T-helper 2 cell treated with Interferon-gamma antibody and Interleukin-4, amounts not matched to agents 5 μg/mL and 100 μg/mL, for 36 hours (primary cell): ENCODE results near the gene VAT1.
"Not testable (repeated sequence)": the region's sequence is repeated elsewhere in the genome, so short reads cannot be mapped to it uniquely, and the experiment has no call there.

Experiments
- DNase-seq: peaks from one replicate; pipeline ENCODE4 v3.0.0; 2021; ENCODE audit warnings: low spot score
- H3K27ac Mint-ChIP-seq: one replicate; pipeline ENCODE4 v1.8.0; 2021; ENCODE audit warnings: mild to moderate bottlenecking, mixed read lengths
- H3K27me3 Mint-ChIP-seq: one replicate; pipeline ENCODE4 v1.8.0; 2021; ENCODE audit warnings: low read depth, mixed read lengths
- H3K36me3 Mint-ChIP-seq: one replicate; pipeline ENCODE4 v1.8.0; 2021; ENCODE audit warnings: low read depth, mixed read lengths
- H3K4me1 Mint-ChIP-seq: one replicate; pipeline ENCODE4 v1.8.0; 2021; ENCODE audit warnings: low read depth, mixed read lengths
- H3K4me3 Mint-ChIP-seq: one replicate; pipeline ENCODE4 v1.8.0; 2022; ENCODE audit warnings: mild to moderate bottlenecking, moderate library complexity, mixed read lengths
- H3K9me3 Mint-ChIP-seq: one replicate; pipeline ENCODE4 v1.8.0; 2021; ENCODE audit warnings: mixed read lengths

Gene VAT1

GRCh38 chr17:42980766-42981397, 41.3 kb downstream of the VAT1 start:
- H3K36me3 Mint-ChIP-seq: peaks cover 21% of the 10 kb centered on the region
- H3K27ac Mint-ChIP-seq: peak overlapping the region; percentile 76
- H3K4me3 Mint-ChIP-seq: peak overlapping the region; percentile 95
- peak; percentile 78 for DNase-seq
- peaks cover 27% of the 10 kb centered on the region for H3K4me1 Mint-ChIP-seq
- H3K27me3 Mint-ChIP-seq: no peaks in the 10 kb centered on the region
- no peaks in the 10 kb centered on the region for H3K9me3 Mint-ChIP-seq

- H3K4me3 Mint-ChIP-seq: peak within 1 kb of the TSS; percentile 95
- no peaks in the 10 kb centered on the region for H3K27me3 Mint-ChIP-seq
- H3K4me1 Mint-ChIP-seq: peaks cover 27% of the 10 kb centered on the region
- H3K27ac Mint-ChIP-seq: peak within 1 kb of the TSS; percentile 96
- no peaks in the 10 kb centered on the region for H3K9me3 Mint-ChIP-seq
- peaks cover 16% of the 10 kb centered on the region for H3K36me3 Mint-ChIP-seq
- DNase-seq: peak; percentile 89
These were observed 41.9 kb downstream of the VAT1 start, which contains the start of gene RUNDC1 for GRCh38 chr17:42980274-42980765. TSS of gene RUNDC1 (plus strand) at chr17:42980565. CDS start at chr17:42980577, 12 bp downstream.

- peaks cover 28% of the 10 kb centered on the region for H3K4me1 Mint-ChIP-seq
- peak within 1 kb of the TSS; percentile 96 for H3K27ac Mint-ChIP-seq
- no peaks in the 10 kb centered on the region for H3K9me3 Mint-ChIP-seq
- H3K4me3 Mint-ChIP-seq: peak within 1 kb of the TSS; percentile 95
- peaks cover 13% of the 10 kb centered on the region for H3K36me3 Mint-ChIP-seq
- H3K27me3 Mint-ChIP-seq: no peaks in the 10 kb centered on the region
- peak; percentile 27 for DNase-seq
These were observed 42.5 kb downstream of the VAT1 start, which contains the start of gene PTGES3L for GRCh38 chr17:42979511-42980273. TSS of gene PTGES3L (minus strand) at chr17:42980080. CDS start at chr17:42980053, 27 bp downstream.

GRCh38 chr17:42975701-42976100, 46.5 kb downstream of the VAT1 start:
- not testable (repeated sequence) for H3K4me3 Mint-ChIP-seq, H3K9me3 Mint-ChIP-seq, DNase-seq, H3K27ac Mint-ChIP-seq, H3K36me3 Mint-ChIP-seq, H3K27me3 Mint-ChIP-seq
- H3K4me1 Mint-ChIP-seq: peaks cover 14% of the 10 kb centered on the region

- Mint-ChIP-seq H3K4me1 (peaks cover 14% of the 10 kb centered on the region), H3K4me3 (no peak overlapping the region), H3K27me3 (no peaks in the 10 kb centered on the region), H3K9me3 (no peaks in the 10 kb centered on the region), H3K36me3 (no peaks in the 10 kb centered on the region), H3K27ac (no peak overlapping the region)
- DNase-seq: no peak
These were observed 46.9 kb downstream of the VAT1 start for GRCh38 chr17:42975265-42975664.

GRCh38 chr17:42973323-42973722, 48.9 kb downstream of the VAT1 start:
- not testable (repeated sequence) for DNase-seq, H3K36me3 Mint-ChIP-seq, H3K27me3 Mint-ChIP-seq, H3K4me1 Mint-ChIP-seq, H3K4me3 Mint-ChIP-seq, H3K27ac Mint-ChIP-seq, H3K9me3 Mint-ChIP-seq

GRCh38 chr17:42971589-42971988, 50.6 kb downstream of the VAT1 start:
- Mint-ChIP-seq H3K4me3 (no peak overlapping the region), H3K36me3 (no peaks in the 10 kb centered on the region), H3K27me3 (no peaks in the 10 kb centered on the region), H3K9me3 (no peaks in the 10 kb centered on the region), H3K27ac (no peak overlapping the region), H3K4me1 (peaks cover 4% of the 10 kb centered on the region)
- no peak for DNase-seq

GRCh38 chr17:42969001-42969581, 53.1 kb downstream of the VAT1 start:
- H3K27me3 Mint-ChIP-seq: peaks cover 2% of the 10 kb centered on the region
- peaks cover 5% of the 10 kb centered on the region for H3K36me3 Mint-ChIP-seq
- DNase-seq: no peak
- peaks cover 5% of the 10 kb centered on the region for H3K4me1 Mint-ChIP-seq
- H3K9me3 Mint-ChIP-seq: no peaks in the 10 kb centered on the region
- H3K4me3 Mint-ChIP-seq: no peak overlapping the region
- no peak overlapping the region for H3K27ac Mint-ChIP-seq

- Mint-ChIP-seq H3K27me3 (peaks cover 2% of the 10 kb centered on the region), H3K4me3 (no peak overlapping the region), H3K36me3 (peaks cover 11% of the 10 kb centered on the region), H3K4me1 (peaks cover 10% of the 10 kb centered on the region), H3K9me3 (no peaks in the 10 kb centered on the region), H3K27ac (no peak overlapping the region)
- no peak for DNase-seq
These were observed 54.3 kb downstream of the VAT1 start for GRCh38 chr17:42967925-42968324.
